ENCODE measurements around the gene TMEM186. TPM values are rescaled to one million over a fixed set of nuclear protein-coding genes. Genes with fewer than 3 reads are reported as not detected.

Gene TMEM186
- total and polyA plus RNA-seq, 2 of the 4 experiments (the other 2 are of a cell fraction), result 5.7 to 6.8 TPM

DNA sequence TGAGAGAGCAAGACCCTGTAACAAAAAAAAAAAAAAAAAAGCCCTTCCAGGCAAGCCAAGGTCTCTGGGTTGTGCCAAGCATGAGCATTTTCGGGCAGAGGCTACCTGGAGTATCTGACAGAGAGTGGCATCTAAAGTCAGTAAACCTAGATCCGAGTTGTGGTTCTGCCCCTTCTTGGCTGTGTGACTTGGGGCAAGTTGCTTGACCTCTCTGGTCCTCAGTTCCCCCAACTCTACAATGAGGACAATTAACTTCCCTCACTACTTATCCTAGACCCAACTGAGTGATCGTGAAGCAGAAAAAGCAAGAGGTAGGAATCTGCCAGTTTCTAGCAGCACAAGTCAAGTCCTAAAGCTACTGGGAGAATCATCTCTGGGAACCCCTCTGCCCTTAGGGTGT lies 34.4 kb downstream of the TMEM186 start:
- Histone ChIP-seq H2BK120ac (ENCODE audit: low read depth, low read length) (no peak overlapping the region), H3K23ac (ENCODE audit: low read depth, low read length) (no peak overlapping the region), H2BK20ac (ENCODE audit: low read depth, low read length) (no peak overlapping the region), H4K8ac (ENCODE audit: low read depth in 2 of 2, low read length in 2 of 2) (no peak overlapping the region), H3K18ac (ENCODE audit: low read depth, low read length) (no peak overlapping the region), H3K4ac (ENCODE audit: low read depth, low read length) (no peak overlapping the region), H3K56ac (ENCODE audit: extremely low read depth, insufficient read depth, low read length) (no peak overlapping the region), H2AFZ (replicated peaks; ENCODE audit: low read length, poor library complexity) (no peak overlapping the region), H3K9me1 (ENCODE audit: insufficient read depth, low read length) (no peaks in the 10 kb centered on the region), H3K79me1 (ENCODE audit: low read depth in 1 of 2, low read length in 2 of 2) (no peaks in the 10 kb centered on the region), H3K4me2 (ENCODE audit: low read depth, low read length) (no peak overlapping the region), H3K9ac (ENCODE audit: low read depth, low read length) (no peak overlapping the region), H3K4me1 (ENCODE audit: control insufficient read depth, insufficient read depth, low read length) (no peaks in the 10 kb centered on the region), H4K20me1 (ENCODE audit: insufficient read depth, low read length) (no peaks in the 10 kb centered on the region), H2AK9ac (replicated peaks; ENCODE audit: low read depth, low read length, poor library complexity) (peak overlapping the region; percentile 61), H3K27me3 (ENCODE audit: control insufficient read depth, insufficient read depth, low read length) (peaks cover 2% of the 10 kb centered on the region; the same call in 1 of the 2 replicates), H3K27ac (ENCODE audit: insufficient read depth, low read length) (no peak overlapping the region), H4K5ac (ENCODE audit: low read depth, low read length) (no peak overlapping the region), H3K36me3 (ENCODE audit: control insufficient read depth, insufficient read depth, low read length) (no peaks in the 10 kb centered on the region), H2BK15ac (ENCODE audit: low read depth, low read length) (no peak overlapping the region), H2AK5ac (ENCODE audit: low read depth, low read length) (no peak overlapping the region), H4K91ac (ENCODE audit: insufficient read depth, low read depth, low read length) (no peak overlapping the region), H3K14ac (replicated peaks; ENCODE audit: low read depth, low read length) (no peak overlapping the region), H3K9me3 (ENCODE audit: control insufficient read depth, insufficient read depth, low read length) (no peaks in the 10 kb centered on the region), H2BK5ac (ENCODE audit: low read depth, low read length, poor library complexity, severe bottlenecking) (no peak overlapping the region), H3K4me3 (ENCODE audit: insufficient read depth, low read depth, low read length) (no peak overlapping the region)
- in situ Hi-C loops (cut with MboI; ENCODE audit: low sequenced_read_pairs) (no loop called here), intact Hi-C loops (cut with micrococcal nuclease) (no loop called here), dilution Hi-C loops (cut with HindIII; ENCODE audit: low sequenced_read_pairs, unreplicated experiment) (no loop called here)
- TF ChIP-seq, protein P1, sequence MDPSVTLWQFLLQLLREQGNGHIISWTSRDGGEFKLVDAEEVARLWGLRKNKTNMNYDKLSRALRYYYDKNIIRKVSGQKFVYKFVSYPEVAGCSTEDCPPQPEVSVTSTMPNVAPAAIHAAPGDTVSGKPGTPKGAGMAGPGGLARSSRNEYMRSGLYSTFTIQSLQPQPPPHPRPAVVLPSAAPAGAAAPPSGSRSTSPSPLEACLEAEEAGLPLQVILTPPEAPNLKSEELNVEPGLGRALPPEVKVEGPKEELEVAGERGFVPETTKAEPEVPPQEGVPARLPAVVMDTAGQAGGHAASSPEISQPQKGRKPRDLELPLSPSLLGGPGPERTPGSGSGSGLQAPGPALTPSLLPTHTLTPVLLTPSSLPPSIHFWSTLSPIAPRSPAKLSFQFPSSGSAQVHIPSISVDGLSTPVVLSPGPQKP (IDR thresholded peaks at IDR 0.05; ENCODE audit: borderline replicate concordance, low read depth, low read length), result no peak
- TF ChIP-seq NFE2L2 (IDR thresholded peaks at IDR 0.05; ENCODE audit: low read depth, low read length) (no peak), RAD21 (IDR thresholded peaks at IDR 0.05; ENCODE audit: low read length) (no peak), MAFK (IDR thresholded peaks at IDR 0.05; ENCODE audit: low read depth, low read length) (no peak), FOS (IDR thresholded peaks at IDR 0.05; ENCODE audit: low read depth, low read length) (no peak), POLR2A (IDR thresholded peaks at IDR 0.05; ENCODE audit: low read depth, low read length) (no peak), CHD1 (IDR thresholded peaks at IDR 0.05; ENCODE audit: low read depth, low read length) (no peak), USF2 (IDR thresholded peaks at IDR 0.05; ENCODE audit: low read depth, low read length) (no peak), CEBPB (IDR thresholded peaks at IDR 0.05; ENCODE audit: low read depth, low read length) (no peak), MAZ (IDR thresholded peaks at IDR 0.05; ENCODE audit: borderline replicate concordance, low read depth, low read length) (no peak), SMC3 (IDR thresholded peaks at IDR 0.05; ENCODE audit: low read depth, low read length) (no peak), MXI1 (IDR thresholded peaks at IDR 0.05; ENCODE audit: borderline replicate concordance, low read depth, low read length) (no peak), RFX5 (IDR thresholded peaks at IDR 0.05; ENCODE audit: low read depth, low read length) (no peak), BHLHE40 (IDR thresholded peaks at IDR 0.05; ENCODE audit: low read depth, low read length) (no peak), RCOR1 (IDR thresholded peaks at IDR 0.05; ENCODE audit: insufficient replicate concordance, low read length) (no peak)
- TF ChIP-seq, protein P2, sequence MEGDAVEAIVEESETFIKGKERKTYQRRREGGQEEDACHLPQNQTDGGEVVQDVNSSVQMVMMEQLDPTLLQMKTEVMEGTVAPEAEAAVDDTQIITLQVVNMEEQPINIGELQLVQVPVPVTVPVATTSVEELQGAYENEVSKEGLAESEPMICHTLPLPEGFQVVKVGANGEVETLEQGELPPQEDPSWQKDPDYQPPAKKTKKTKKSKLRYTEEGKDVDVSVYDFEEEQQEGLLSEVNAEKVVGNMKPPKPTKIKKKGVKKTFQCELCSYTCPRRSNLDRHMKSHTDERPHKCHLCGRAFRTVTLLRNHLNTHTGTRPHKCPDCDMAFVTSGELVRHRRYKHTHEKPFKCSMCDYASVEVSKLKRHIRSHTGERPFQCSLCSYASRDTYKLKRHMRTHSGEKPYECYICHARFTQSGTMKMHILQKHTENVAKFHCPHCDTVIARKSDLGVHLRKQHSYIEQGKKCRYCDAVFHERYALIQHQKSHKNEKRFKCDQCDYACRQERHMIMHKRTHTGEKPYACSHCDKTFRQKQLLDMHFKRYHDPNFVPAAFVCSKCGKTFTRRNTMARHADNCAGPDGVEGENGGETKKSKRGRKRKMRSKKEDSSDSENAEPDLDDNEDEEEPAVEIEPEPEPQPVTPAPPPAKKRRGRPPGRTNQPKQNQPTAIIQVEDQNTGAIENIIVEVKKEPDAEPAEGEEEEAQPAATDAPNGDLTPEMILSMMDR (conservative IDR thresholded peaks at IDR 0.05; ENCODE audit: low read depth, low read length), result no peak
- WGBS, 2 experiments (ENCODE audit: extremely low coverage in 2 of 2, insufficient read length in 1 of 2), result 60% methylated on average over 1 of the region's 3 CpGs; no CpG with 5 or more reads in 1 of the 2 experiments
- BruUV-seq (replicated peaks), result no TSS peak
- POLR2A ChIA-PET (ENCODE audit: unreplicated experiment), result interaction anchor here (0.5 kb wide), 1 partner anchor 105 kb away, joined by 4 read pairs; no protein-coding TSS in a partner anchor
- DNase-seq (no peak), ATAC-seq (ENCODE audit: low read depth) (no peak)
- CTCF ChIA-PET, result no interaction called here
